CD1c-positive myeloid dendritic cell (primary cell): ENCODE data around the gene TMEM89.

ENCODE experiments used
- DNase-seq: peaks from one replicate; pipeline ENCODE4 v3.0.0-alpha.2; 2016; ENCODE audit errors: extremely low spot score

TMEM89 gene

GRCh38 chr3:48614044-48614443 lies 7.5 kb downstream of the TMEM89 start:
- peak; percentile 94 for DNase-seq

DNA sequence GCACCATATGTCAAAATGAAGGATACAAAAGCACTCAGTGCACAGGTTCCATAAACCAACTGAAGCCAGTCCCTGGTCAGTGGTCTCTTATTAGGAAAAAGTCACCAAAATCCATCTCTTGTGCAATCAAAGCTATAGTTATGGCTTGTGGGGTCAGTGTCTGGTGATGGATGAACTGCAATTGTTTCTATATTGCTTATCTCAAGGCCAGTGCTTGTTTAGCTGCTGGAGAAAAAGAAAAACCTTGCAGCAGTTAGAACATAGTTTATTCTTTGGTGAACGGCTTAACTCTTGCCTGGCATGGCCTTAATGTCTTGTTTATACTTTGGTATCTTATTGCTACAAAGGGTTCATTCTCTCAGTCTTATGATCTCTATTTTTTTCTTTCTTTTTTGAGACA lies 9.3 kb downstream of the TMEM89 start:
- no peak for DNase-seq

DNA sequence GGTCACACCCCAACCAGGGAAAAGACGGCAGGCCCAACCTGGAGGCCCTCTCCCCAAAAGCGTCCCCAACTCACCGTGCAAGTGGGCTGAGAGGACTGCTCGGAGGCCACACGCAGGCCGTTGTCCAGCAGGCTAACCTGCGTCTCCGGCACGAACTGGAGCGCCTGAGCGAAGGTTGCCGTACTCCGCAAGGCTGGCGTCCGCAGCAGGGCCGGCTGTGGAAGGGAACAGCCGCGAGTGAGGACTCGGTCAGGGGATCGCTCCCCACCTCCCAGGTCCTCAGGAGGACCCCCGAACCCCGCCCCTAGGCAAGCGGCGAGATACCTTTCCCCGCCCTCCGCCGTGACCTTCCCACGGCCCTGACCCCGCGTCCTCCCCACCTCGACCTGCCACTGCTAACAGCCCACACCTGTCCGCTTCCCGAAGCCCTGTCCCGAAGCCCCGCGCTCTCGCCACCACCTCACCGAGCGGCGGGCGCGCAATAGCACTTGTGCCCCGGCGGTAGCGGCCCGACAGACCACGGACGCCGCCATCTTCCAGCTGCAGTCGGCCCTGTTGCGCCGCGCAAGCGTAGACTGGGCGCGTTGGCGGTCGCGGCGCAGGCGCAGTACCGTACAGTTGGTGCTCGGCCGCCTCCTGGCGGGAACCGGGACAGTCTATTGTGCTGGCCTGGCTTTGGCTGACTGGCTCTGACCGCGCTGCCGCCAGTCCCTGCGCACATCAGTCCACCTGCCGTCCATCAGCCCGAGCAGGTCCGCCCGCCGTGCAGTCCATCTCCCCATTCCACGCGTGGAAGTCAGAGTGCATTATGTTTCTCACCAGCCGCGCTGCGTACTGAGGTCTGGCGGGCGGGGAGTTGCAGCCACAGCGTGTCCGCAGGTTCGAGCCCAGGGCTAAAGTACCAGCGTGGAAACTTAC lies 12.2 kb downstream of the TMEM89 start, which contains the start of gene UQCRC1:
UQCRC1 (minus strand) TSS at position 559 of the 918 bp plus-strand sequence; CDS start at position 533, 26 bp downstream.
- DNase-seq = peak; percentile 97

DNA sequence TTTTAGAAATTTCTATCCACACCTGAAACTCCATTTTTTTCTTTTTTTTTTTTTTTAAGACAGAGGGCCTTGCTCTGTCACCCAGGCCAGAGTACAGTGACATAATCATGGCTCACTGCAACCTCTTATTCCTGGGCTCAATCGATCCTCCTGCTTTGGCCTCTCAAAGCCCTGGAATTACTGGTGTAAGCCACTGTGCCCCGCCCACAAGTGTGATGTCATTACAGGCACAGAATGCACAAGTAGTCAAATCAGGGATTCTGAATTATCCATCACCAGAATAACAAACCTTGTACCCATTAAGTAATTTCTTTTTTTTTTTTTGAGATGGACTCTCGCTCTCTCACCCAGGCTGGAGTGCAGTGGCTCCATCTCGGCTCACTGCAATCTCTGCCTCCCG lies 14.1 kb downstream of the TMEM89 start:
- peak; percentile 25 for DNase-seq

DNA sequence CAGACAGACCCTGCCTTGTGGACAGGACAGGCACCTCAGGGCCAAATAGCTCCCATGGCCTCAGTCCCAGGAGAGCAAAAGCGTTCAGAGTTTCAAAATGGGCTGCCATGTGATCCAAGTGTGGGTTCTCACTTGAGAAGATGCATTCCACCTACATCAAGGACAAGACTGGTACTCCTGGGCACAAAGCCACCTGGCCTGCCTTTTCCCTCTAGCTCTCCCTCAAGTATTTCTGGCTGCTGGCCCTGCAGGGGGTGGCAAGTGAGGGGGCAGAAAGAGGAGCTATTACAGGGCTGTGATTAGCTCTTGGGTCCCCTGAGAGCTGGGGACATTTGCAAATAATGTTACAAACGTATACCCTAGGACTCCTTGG lies 20.0 kb downstream of the TMEM89 start:
- DNase-seq = no peak

GRCh38 chr3:48600711-48601621 lies 20.6 kb downstream of the TMEM89 start:
- DNase-seq = no peak

DNA sequence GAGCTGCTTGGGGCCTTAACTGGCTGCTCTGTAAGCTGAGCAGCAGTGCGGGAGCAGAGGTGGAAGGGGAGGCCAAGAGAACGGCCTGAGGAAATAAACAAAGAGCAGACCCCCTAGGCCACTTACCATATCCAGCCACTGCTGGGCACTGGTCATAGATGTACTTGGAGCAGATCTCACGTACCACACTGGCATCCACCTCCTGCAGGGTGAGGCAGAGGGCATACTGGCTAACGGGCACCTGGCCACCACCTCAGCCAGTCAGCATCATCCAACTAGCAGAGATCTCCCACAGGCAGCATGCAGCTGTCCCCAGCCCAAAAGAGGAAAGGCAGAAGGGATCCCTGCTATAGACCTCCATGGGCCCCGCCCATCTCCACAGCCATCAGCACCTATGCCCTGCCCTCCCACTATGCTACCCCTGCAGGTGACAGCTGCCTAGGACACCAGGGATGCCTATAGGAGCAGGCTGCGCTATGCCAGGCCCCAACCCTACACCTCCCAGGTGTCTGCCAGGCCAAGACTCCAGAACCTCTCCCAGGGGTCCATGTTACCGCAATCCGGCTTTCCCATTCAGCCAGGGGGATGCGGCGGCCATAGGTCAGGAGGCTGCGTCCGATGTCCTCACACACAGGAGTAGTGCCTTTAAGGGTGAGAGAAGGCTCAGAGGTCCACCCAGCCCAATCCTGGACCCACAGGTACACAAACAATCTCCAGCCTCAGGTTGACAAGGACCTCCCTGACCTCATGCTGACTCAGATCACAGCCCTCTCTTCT lies 21.9 kb downstream of the TMEM89 start:
- DNase-seq = no peak

DNA sequence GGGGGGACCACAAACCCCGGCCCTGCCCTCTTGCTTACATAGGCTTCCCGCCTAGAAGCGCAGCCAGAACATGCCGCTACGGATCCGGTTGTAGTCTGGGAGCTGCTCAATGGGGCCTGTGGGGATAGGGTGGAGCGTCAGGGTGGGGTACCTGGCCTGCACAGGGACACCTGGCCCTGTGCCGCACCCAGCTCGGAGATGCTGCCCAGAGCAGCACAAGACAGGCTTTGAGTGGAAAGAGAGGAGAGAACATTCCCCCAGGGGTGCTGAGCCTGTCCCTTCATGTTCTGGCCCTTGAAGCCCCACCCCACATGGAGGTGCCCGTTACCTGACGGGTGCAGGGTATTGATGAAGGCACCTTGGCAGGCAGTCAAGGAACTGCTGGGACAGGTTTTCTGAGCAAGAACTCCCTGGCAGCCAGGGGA lies 22.5 kb downstream of the TMEM89 start:
- DNase-seq = no peak

- DNase-seq = no peak
Observed at GRCh38 chr3:48598323-48599076, 23.1 kb downstream of the TMEM89 start.

GRCh38 chr3:48597408-48597800 lies 24.2 kb downstream of the TMEM89 start:
- DNase-seq = no peak

- no peak for DNase-seq
Observed at GRCh38 chr3:48596676-48597407, 24.7 kb downstream of the TMEM89 start.

GRCh38 chr3:48596157-48596556 lies 25.4 kb downstream of the TMEM89 start:
- DNase-seq = no peak

GRCh38 chr3:48595526-48596121 lies 25.9 kb downstream of the TMEM89 start:
- peak; percentile 50 for DNase-seq

GRCh38 chr3:48595075-48595525 lies 26.5 kb downstream of the TMEM89 start, which contains the start of gene COL7A1:
TSS of gene COL7A1 (minus strand) at chr3:48595329. CDS start at chr3:48595159, 170 bp downstream.
- DNase-seq = peak; percentile 4

- no peak for DNase-seq
Observed at GRCh38 chr3:48594417-48595049, 27.0 kb downstream of the TMEM89 start.

DNA sequence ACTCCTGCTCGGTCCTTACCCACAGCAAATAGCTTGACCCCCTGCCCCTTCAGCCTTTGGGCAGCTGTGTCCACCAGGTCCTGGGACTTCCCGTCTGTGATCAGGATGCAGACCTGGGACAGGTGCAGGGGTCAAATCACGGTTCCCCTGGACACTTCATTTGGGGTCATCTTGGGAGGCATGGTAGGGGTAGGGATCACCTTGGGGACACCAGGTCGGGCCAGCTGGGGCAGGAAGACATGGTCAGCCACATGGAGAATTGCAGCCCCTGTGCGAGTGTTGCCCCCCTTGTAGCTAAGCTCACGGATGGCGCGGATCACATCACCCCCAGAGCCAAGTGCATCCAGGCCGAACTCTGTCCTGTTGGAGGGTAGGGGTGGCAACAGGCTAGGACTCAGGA lies 28.2 kb downstream of the TMEM89 start:
- no peak for DNase-seq

GRCh38 chr3:48592519-48593087 lies 29.0 kb downstream of the TMEM89 start:
- DNase-seq = no peak

GRCh38 chr3:48591886-48592518 lies 29.6 kb downstream of the TMEM89 start:
- no peak for DNase-seq
